Naive thymus-derived CD4-positive, alpha-beta T cell (primary cell): ENCODE results near the gene PDXP. TPM values are rescaled to one million over a fixed set of nuclear protein-coding genes. Genes with fewer than 3 reads are reported as not detected.
A peak's percentile ranks its signal among the peaks of the same experiment; 100 is the strongest.

ENCODE experiments used
- ATAC-seq: fragments of 150-1000 bp; cut with Tn5 transposase; 2 replicates; pipeline ENCODE4 v1.10.0; 2021; ENCODE audit warnings: mild to moderate bottlenecking, moderate library complexity
- CTCF ChIA-PET: fragments of 350-600 bp; sonication (Branson Sonifier 250); formaldehyde crosslinking; loops from one replicate; lab custom pipeline; 2021; ENCODE audit warnings: antibody characterized with exemption; lab: Charles Lee
- POLR2A ChIA-PET: fragments of 350-600 bp; sonication (Branson Sonifier 250); formaldehyde crosslinking; loops from one replicate; lab custom pipeline; 2021; ENCODE audit warnings: antibody characterized with exemption, inconsistent platforms; lab: Charles Lee
- DNase-seq, 9 donors: peaks; one replicate each; pipeline versions ENCODE4 v3.0.0 to v3.0.0-alpha.2; 2020 to 2022; ENCODE audit warnings: mixed read lengths in 1 of 9
- H3K27ac ChIP-seq: one replicate; pipeline ENCODE4 v1.7.0; 2013; ENCODE audit warnings: mild to moderate bottlenecking, low read depth, low read length, moderate library complexity
- H3K27me3 ChIP-seq, 2 donors: one replicate each; pipeline ENCODE4 v1.7.0; 2013; ENCODE audit warnings: low read length in 2 of 2, mild to moderate bottlenecking in 2 of 2, moderate library complexity in 2 of 2; ENCODE audit not compliant: control insufficient read depth in 2 of 2, insufficient read depth in 2 of 2
- H3K36me3 ChIP-seq, 3 experiments: 1 replicate in 2 of 3; 2 replicates in 1 of 3; pipeline ENCODE4 v1.7.0; 2013; ENCODE audit warnings: low read length in 3 of 3, mild to moderate bottlenecking in 3 of 3, moderate library complexity in 1 of 3; ENCODE audit not compliant: insufficient read depth in 3 of 3, control insufficient read depth in 2 of 3
- H3K4me1 ChIP-seq, 2 donors: one replicate each; pipeline ENCODE4 v1.7.0; 2013; ENCODE audit warnings: low read length in 2 of 2, mild to moderate bottlenecking in 2 of 2, moderate library complexity in 1 of 2; ENCODE audit not compliant: control insufficient read depth in 2 of 2, insufficient read depth in 2 of 2
- H3K4me3 ChIP-seq: 2 replicates; pipeline ENCODE4 v1.7.0; 2013; ENCODE audit warnings: mild to moderate bottlenecking, low read length
- H3K9me3 ChIP-seq, 3 experiments: 1 replicate in 2 of 3; 2 replicates in 1 of 3; pipeline ENCODE4 v1.7.0; 2013; ENCODE audit warnings: low read length in 3 of 3; ENCODE audit not compliant: control insufficient read depth in 2 of 3
- H3K27ac Mint-ChIP-seq, 9 donors: one replicate each; pipeline ENCODE4 v1.8.0; 2020 to 2022; ENCODE audit warnings: mixed read lengths in 9 of 9, mild to moderate bottlenecking in 8 of 9, moderate library complexity in 5 of 9, inconsistent platforms in 2 of 9
- H3K27me3 Mint-ChIP-seq, 5 donors: one replicate each; pipeline ENCODE4 v1.8.0; 2021 to 2022; ENCODE audit warnings: mixed read lengths in 5 of 5, mild to moderate bottlenecking in 1 of 5
- H3K36me3 Mint-ChIP-seq, 5 donors: one replicate each; pipeline ENCODE4 v1.8.0; 2020 to 2022; ENCODE audit warnings: mixed read lengths in 5 of 5, mild to moderate bottlenecking in 3 of 5, inconsistent platforms in 1 of 5
- H3K4me1 Mint-ChIP-seq, 7 donors: one replicate each; pipeline ENCODE4 v1.8.0; 2020 to 2022; ENCODE audit warnings: mixed read lengths in 7 of 7, mild to moderate bottlenecking in 3 of 7, inconsistent platforms in 1 of 7
- H3K4me3 Mint-ChIP-seq, 10 donors: one replicate each; pipeline ENCODE4 v1.8.0; 2020 to 2022; ENCODE audit warnings: mild to moderate bottlenecking in 10 of 10, mixed read lengths in 10 of 10, moderate library complexity in 6 of 10, inconsistent platforms in 2 of 10
- H3K9me3 Mint-ChIP-seq, 11 donors: one replicate each; pipeline ENCODE4 v1.8.0; 2020 to 2022; ENCODE audit warnings: mixed read lengths in 11 of 11, mild to moderate bottlenecking in 4 of 11, inconsistent platforms in 1 of 11, moderate library complexity in 1 of 11
- intact Hi-C, 2 donors: fragments of 100-400 bp; cut with micrococcal nuclease; formaldehyde crosslinking; loops; one replicate each; pipeline ENCODE4 v1.15.1; 2023
- polyA plus RNA-seq, 2 donors: library from polyadenylated mRNA; unstranded; fragments of 300-500 nt; fragmentation: Illumina TruSeq; gene quantifications; one replicate each; pipeline ENCODE4 v1.2.3, GENCODE V29; 2021
- total RNA-seq, 6 experiments: library from RNA in 5 of 6; stranded (reverse) in 5 of 6; gene quantifications; 1 replicate in 5 of 6; 2 replicates in 1 of 6; pipeline ENCODE4 v1.2.3 and lab custom pipeline; 2021 to 2026

The PDXP gene
- total and polyA plus RNA-seq, 7 experiments from 2014 or later = 1.9 to 27.4 (median 4.9) TPM

DNA sequence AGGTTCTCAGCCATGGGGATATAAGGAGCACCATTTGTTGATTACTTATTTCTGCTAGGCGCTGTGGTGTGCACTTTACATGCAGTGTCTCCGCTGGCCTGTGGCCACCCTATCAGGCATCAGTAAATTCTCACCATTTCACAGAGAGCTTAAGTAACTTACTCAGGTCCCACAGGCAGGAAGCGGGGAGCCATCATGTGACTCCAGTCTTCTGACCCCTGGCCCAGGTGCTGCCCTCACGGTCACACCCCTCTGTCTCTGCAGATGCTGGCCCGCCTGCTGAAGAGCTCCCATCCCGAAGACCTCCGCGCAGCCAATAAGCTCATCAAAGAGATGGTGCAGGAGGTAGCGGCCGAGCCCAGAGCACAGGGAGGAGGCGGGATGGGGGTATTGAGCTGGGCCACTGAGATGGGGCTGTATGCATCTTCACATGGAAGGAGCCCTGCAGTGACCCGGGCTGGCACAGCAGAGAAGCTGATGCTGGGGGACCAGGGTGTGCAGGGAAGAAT is 37.1 kb upstream of the PDXP start:
- Histone ChIP-seq H3K9me3 (no peaks in the 10 kb centered on the region), H3K4me3 (no peak overlapping the region), H3K4me1 (peaks cover 26 to 33% of the 10 kb centered on the region in 2 donors), H3K36me3 (peaks cover 4 to 69% (median 5%) of the 10 kb centered on the region in 3 experiments), H3K27me3 (no peaks in the 10 kb centered on the region), H3K27ac (no peak overlapping the region)
- CTCF ChIA-PET = interaction anchor here (1.0 to 20.3 kb wide), 5 partner anchors 12 to 228 kb away, joined by 3 to 292 read pairs (median 4); partner anchors contain the start of genes EIF3L, GGA1 and SH3BP1
- H3K4me1 Mint-ChIP-seq = peaks cover 11 to 35% (median 21%) of the 10 kb centered on the region in 7 donors
- no peaks in the 10 kb centered on the region for H3K9me3 Mint-ChIP-seq
- H3K27me3 Mint-ChIP-seq = no peaks in the 10 kb centered on the region
- H3K27ac Mint-ChIP-seq = peak overlapping the region in 2 of 9 donors; percentile 6 to 25
- intact Hi-C loops = loop anchor here in 1 of 2 donors (5.0 kb wide), 1 partner anchor 346 kb away; no protein-coding TSS in a partner anchor
- POLR2A ChIA-PET = interaction anchor here (0.7 to 1.0 kb wide), 2 partner anchors 18 to 36 kb away, joined by 3 to 5 read pairs; partner anchors contain the start of gene SH3BP1
- H3K36me3 Mint-ChIP-seq = peaks cover 3 to 17% (median 5%) of the 10 kb centered on the region in 5 donors
- no peak overlapping the region for H3K4me3 Mint-ChIP-seq
- DNase-seq (no peak), ATAC-seq (no peak)

DNA sequence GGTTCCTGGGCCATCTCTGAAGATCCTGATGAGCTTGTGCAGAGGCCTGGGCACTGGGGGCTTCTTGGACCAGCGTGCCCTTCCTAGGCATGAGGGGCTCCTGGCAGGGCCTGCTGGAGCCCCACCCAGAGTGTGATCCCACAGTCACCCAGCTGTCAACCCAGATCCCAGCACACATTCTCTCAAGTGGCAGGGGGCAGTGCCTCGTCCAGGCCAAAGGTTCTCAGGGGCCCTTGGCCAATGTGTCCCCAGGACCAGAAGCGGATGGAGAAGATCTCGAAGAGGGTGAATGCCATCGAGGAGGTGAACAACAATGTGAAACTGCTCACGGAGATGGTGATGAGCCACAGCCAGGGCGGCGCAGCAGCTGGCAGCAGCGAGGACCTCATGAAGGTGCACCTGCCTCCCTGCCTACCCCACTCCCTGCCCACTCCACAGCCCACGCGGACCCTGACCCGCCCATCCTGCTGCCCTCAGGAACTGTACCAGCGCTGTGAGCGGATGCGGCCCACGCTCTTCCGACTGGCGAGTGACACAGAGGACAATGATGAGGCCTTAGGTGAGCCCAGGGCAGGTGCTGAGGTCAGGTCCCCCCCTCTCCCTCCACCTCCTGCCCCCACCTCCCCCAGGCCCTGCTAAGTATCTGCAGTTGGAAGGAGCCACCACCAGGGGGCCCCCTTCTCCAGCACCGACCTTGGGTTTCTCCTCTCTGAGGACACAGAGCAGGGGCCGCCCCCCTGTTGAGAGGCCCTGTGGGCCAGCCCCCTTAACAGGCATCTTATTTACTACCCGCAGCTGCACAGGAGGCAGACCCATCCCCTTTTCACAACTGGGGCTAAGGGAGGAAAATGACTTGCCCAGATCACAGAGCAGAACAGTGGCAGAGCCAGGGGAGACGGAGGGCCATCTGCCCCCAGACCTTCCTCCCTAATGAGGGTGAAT is 35.2 kb upstream of the PDXP start:
- H3K27me3 ChIP-seq = no peaks in the 10 kb centered on the region
- DNase-seq (peak; percentile 63 to 84 (median 75)), ATAC-seq (peak; percentile 91)
- POLR2A ChIA-PET = interaction anchor here (0.6 to 7.6 kb wide), 6 partner anchors 13 to 59 kb away, joined by 3 to 135 read pairs (median 4); partner anchors contain the start of gene SH3BP1
- H3K9me3 ChIP-seq = no peaks in the 10 kb centered on the region
- peak overlapping the region; percentile 87 to 99 (median 94) for H3K27ac Mint-ChIP-seq
- H3K4me3 ChIP-seq = no peak overlapping the region
- H3K27me3 Mint-ChIP-seq = no peaks in the 10 kb centered on the region
- peak overlapping the region in 9 of 10 donors; percentile 49 to 75 (median 60) for H3K4me3 Mint-ChIP-seq
- no peaks in the 10 kb centered on the region for H3K9me3 Mint-ChIP-seq
- peak overlapping the region; percentile 60 for H3K27ac ChIP-seq
- peaks cover 0 to 11% (median 3%) of the 10 kb centered on the region in 5 donors for H3K36me3 Mint-ChIP-seq
- peaks cover 28 to 53% (median 37%) of the 10 kb centered on the region in 7 donors for H3K4me1 Mint-ChIP-seq
- peaks cover 2 to 50% (median 4%) of the 10 kb centered on the region in 3 experiments for H3K36me3 ChIP-seq
- H3K4me1 ChIP-seq = peaks cover 45 to 52% of the 10 kb centered on the region in 2 donors
- intact Hi-C loops = loop anchor here (1.0 to 5.0 kb wide), 8 partner anchors 10 to 344 kb away; partner anchors contain the start of genes GGA1 (in 1 of the 2) and PDXP (in 1 of the 2)
- CTCF ChIA-PET = interaction anchor here (0.6 to 20.3 kb wide), 5 partner anchors 8 to 35 kb away, joined by 3 to 292 read pairs (median 3); partner anchors contain the start of genes PDXP and SH3BP1

DNA sequence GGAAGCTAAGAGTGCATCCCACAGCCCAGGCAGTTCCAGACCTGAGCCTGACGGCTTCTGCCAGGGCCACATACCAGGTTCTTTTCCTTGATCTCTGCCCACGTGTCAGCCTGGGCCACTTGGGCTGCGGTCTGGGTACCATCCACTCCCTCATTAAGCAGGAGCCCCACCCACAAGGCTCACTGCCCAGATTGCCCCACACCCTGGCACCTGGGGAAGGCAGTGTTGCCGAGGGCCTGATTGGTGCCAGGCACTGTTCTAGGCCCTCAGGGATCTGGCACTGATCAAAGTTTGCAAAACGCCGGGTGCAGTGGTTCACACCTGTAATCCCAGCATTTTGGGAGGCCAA is 34.5 kb upstream of the PDXP start:
- Histone ChIP-seq H3K4me1 (peaks cover 46 to 58% of the 10 kb centered on the region in 2 donors), H3K4me3 (no peak overlapping the region), H3K9me3 (no peaks in the 10 kb centered on the region), H3K27me3 (no peaks in the 10 kb centered on the region), H3K36me3 (peaks cover 0 to 43% (median 4%) of the 10 kb centered on the region in 3 experiments), H3K27ac (peak overlapping the region; percentile 60)
- H3K4me3 Mint-ChIP-seq = peak overlapping the region in 4 of 10 donors; percentile 53 to 71 (median 60)
- DNase-seq (no peak), ATAC-seq (no peak)
- ChIA-PET POLR2A (interaction anchor here (0.6 to 7.6 kb wide), 5 partner anchors 16 to 59 kb away, joined by 3 to 135 read pairs (median 5); partner anchors contain the start of gene SH3BP1), CTCF (interaction anchor here (0.6 to 20.3 kb wide), 4 partner anchors 7 to 34 kb away, joined by 3 to 292 read pairs (median 4); partner anchors contain the start of genes PDXP and SH3BP1)
- no peaks in the 10 kb centered on the region for H3K9me3 Mint-ChIP-seq
- intact Hi-C loops = loop anchor here in 1 of 2 donors (5.0 kb wide), 1 partner anchor 343 kb away; no protein-coding TSS in a partner anchor
- H3K36me3 Mint-ChIP-seq = peaks cover 0 to 10% (median 3%) of the 10 kb centered on the region in 5 donors
- no peaks in the 10 kb centered on the region for H3K27me3 Mint-ChIP-seq
- H3K4me1 Mint-ChIP-seq = peaks cover 29 to 60% (median 43%) of the 10 kb centered on the region in 7 donors
- H3K27ac Mint-ChIP-seq = peak overlapping the region in 7 of 9 donors; percentile 90 to 99 (median 94)

DNA sequence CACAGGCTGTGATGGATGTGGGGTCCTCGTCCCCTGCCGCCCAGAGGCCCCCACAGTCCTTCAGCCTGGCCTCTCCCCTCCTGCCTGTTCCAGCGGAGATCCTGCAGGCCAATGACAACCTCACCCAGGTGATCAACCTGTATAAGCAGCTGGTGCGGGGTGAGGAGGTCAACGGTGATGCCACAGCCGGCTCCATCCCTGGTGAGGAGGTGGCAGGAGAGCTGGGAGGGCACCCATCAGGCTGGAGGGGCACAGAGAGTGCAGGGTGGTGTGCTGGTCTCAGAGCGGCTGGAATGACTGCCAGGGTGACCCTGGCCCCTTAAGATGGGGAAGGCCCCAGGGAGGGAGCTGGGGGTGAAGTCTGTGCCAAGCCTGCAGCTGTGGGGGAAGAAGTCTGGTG is 33.6 kb upstream of the PDXP start:
- no peak for DNase-seq
- Mint-ChIP-seq H3K27me3 (no peaks in the 10 kb centered on the region), H3K9me3 (no peaks in the 10 kb centered on the region), H3K4me3 (peak overlapping the region in 5 of 10 donors; percentile 15 to 80 (median 45)), H3K27ac (peak overlapping the region; percentile 70 to 95 (median 90)), H3K4me1 (peaks cover 29 to 64% (median 44%) of the 10 kb centered on the region in 7 donors), H3K36me3 (peaks cover 0 to 10% (median 3%) of the 10 kb centered on the region in 5 donors)
- Histone ChIP-seq H3K27ac (peak overlapping the region; percentile 79), H3K4me1 (peaks cover 46 to 59% of the 10 kb centered on the region in 2 donors), H3K4me3 (no peak overlapping the region), H3K9me3 (no peaks in the 10 kb centered on the region), H3K36me3 (peaks cover 0 to 43% (median 4%) of the 10 kb centered on the region in 3 experiments), H3K27me3 (no peaks in the 10 kb centered on the region)
- ChIA-PET CTCF (interaction anchor here (1.2 to 20.3 kb wide), 4 partner anchors 15 to 59 kb away, joined by 4 to 292 read pairs (median 8); partner anchors contain the start of gene SH3BP1), POLR2A (interaction anchor here (0.7 to 7.6 kb wide), 7 partner anchors 9 to 61 kb away, joined by 3 to 135 read pairs (median 9); partner anchors contain the start of genes GGA1, NOL12 and SH3BP1)
- intact Hi-C loops = loop anchor here in 1 of 2 donors (5.0 kb wide), 2 partner anchors 122 to 342 kb away; no protein-coding TSS in a partner anchor
- ATAC-seq = no peak

- ChIA-PET POLR2A (interaction anchor here (0.6 to 7.6 kb wide), 8 partner anchors 15 to 74 kb away, joined by 3 to 135 read pairs (median 12); partner anchors contain the start of genes GGA1, NOL12, PDXP and SH3BP1), CTCF (interaction anchor here (0.6 to 20.3 kb wide), 6 partner anchors 14 to 220 kb away, joined by 4 to 292 read pairs (median 4); partner anchors contain the start of gene SH3BP1)
- H3K27ac ChIP-seq = peak overlapping the region; percentile 79
- DNase-seq = no peak
- no peaks in the 10 kb centered on the region for H3K27me3 ChIP-seq
- H3K4me1 ChIP-seq = peaks cover 46 to 59% of the 10 kb centered on the region in 2 donors
- Mint-ChIP-seq H3K27me3 (no peaks in the 10 kb centered on the region), H3K4me3 (peak overlapping the region in 4 of 10 donors; percentile 18 to 84 (median 56)), H3K4me1 (peaks cover 29 to 64% (median 44%) of the 10 kb centered on the region in 7 donors), H3K27ac (peak overlapping the region in 8 of 9 donors; percentile 46 to 94 (median 88)), H3K9me3 (no peaks in the 10 kb centered on the region), H3K36me3 (peaks cover 0 to 8% (median 3%) of the 10 kb centered on the region in 5 donors)
- intact Hi-C loops = loop anchor here in 1 of 2 donors (5.0 kb wide), 1 partner anchor 122 kb away; no protein-coding TSS in a partner anchor
- H3K4me3 ChIP-seq = no peak overlapping the region
- H3K9me3 ChIP-seq = no peaks in the 10 kb centered on the region
- H3K36me3 ChIP-seq = peaks cover 0 to 40% (median 2%) of the 10 kb centered on the region in 3 experiments
- ATAC-seq = no peak
Observed at GRCh38 chr22:37625737-37626136, 32.8 kb upstream of the PDXP start.
